SK-N-SH (cell line): ENCODE measurements around the gene PHACTR4. TPM values are rescaled to one million over a fixed set of nuclear protein-coding genes. Genes with fewer than 3 reads are reported as not detected.
"Not testable (repeated sequence)": the region's sequence is repeated elsewhere in the genome, so short reads cannot be mapped to it uniquely, and the experiment has no call there.

Experiments used
- CTCF ChIA-PET: fragments of 300-600, 350-600 bp; formaldehyde crosslinking; extraction: SDS; loops from one replicate; lab custom pipeline; 2021; lab: Yijun Ruan, JAX
- POLR2A ChIA-PET: fragments of 350-600 bp; sonication (Branson Sonifier 250); formaldehyde crosslinking; extraction: SDS; loops from one replicate; lab custom pipeline; 2020; ENCODE audit warnings: antibody characterized with exemption, inconsistent platforms; lab: Yijun Ruan, JAX
- DNase-seq: peaks from one replicate; pipeline ENCODE4 v3.0.0; 2012
- H2AFZ ChIP-seq: fragments of 200-600 bp; sonication (generic); 2 replicates; pipeline ENCODE4 v1.8.1; 2016; ENCODE audit warnings: antibody characterized with exemption, mild to moderate bottlenecking, low read depth
- H3F3A ChIP-seq: fragments of 200-600 bp; sonication (generic); replicated peaks from 2 replicates; pipeline ENCODE3; 2016; ENCODE audit warnings: antibody characterized with exemption, mild to moderate bottlenecking; ENCODE audit not compliant: insufficient read depth
- H3K27ac ChIP-seq, 2 experiments: fragments of 200-500 bp in 1 of 2; fragments of 200-600 bp in 1 of 2; sonication (Bioruptor generic) in 1 of 2; sonication (generic), shearing (Covaris generic) in 1 of 2; 2 replicates each; pipeline versions ENCODE4 v1.5.1 to v1.6.1; 2014 to 2016; ENCODE audit warnings: low read depth in 2 of 2, inconsistent platforms in 1 of 2, low read length in 1 of 2, mild to moderate bottlenecking in 1 of 2, mixed read lengths in 1 of 2
- H3K27me3 ChIP-seq: fragments of 200-600 bp; sonication (generic), shearing (Covaris generic); 2 replicates; pipeline ENCODE4 v1.6.1; 2016; ENCODE audit warnings: mixed run types; ENCODE audit not compliant: insufficient read depth
- H3K36me3 ChIP-seq, 2 experiments: fragments of 200-500 bp in 1 of 2; fragments of 200-600 bp in 1 of 2; sonication (Bioruptor generic) in 1 of 2; sonication (generic) in 1 of 2; replicated peaks in 1 of 2; 2 replicates each; pipeline versions ENCODE3 to v1.5.1; 2014 to 2016; ENCODE audit warnings: low read length in 1 of 2, mild to moderate bottlenecking in 1 of 2; ENCODE audit not compliant: insufficient read depth in 2 of 2, control insufficient read depth in 1 of 2
- H3K4me1 ChIP-seq, 2 experiments: fragments of 200-500 bp in 1 of 2; fragments of 200-600 bp in 1 of 2; sonication (Bioruptor generic) in 1 of 2; sonication (generic), shearing (Covaris generic) in 1 of 2; 2 replicates each; pipeline versions ENCODE4 v1.5.1 to v1.6.1; 2014 to 2016; ENCODE audit warnings: low read depth in 1 of 2, low read length in 1 of 2, mixed run types in 1 of 2; ENCODE audit not compliant: insufficient read depth in 2 of 2, control insufficient read depth in 1 of 2
- H3K4me2 ChIP-seq: fragments of 200-600 bp; sonication (generic), shearing (Covaris generic); 2 replicates; pipeline ENCODE4 v1.6.1; 2017; ENCODE audit warnings: mixed run types
- H3K4me3 ChIP-seq, 2 experiments: fragments of 200-500 bp in 1 of 2; fragments of 200-600 bp in 1 of 2; sonication (Bioruptor generic) in 1 of 2; sonication (generic), shearing (Covaris generic) in 1 of 2; 2 replicates each; pipeline versions ENCODE4 v1.5.1 to v1.8.1; 2014 to 2016; ENCODE audit warnings: low read depth in 2 of 2, inconsistent platforms in 1 of 2, low read length in 1 of 2, mild to moderate bottlenecking in 1 of 2, mixed read lengths in 1 of 2, moderate library complexity in 1 of 2
- H3K79me2 ChIP-seq: fragments of 200-600 bp; sonication (generic); 2 replicates; pipeline ENCODE4 v1.8.1; 2017; ENCODE audit warnings: mild to moderate bottlenecking; ENCODE audit not compliant: insufficient read depth
- H3K9ac ChIP-seq: fragments of 200-600 bp; sonication (generic); 2 replicates; pipeline ENCODE4 v1.6.1; 2017; ENCODE audit warnings: mixed run types
- H3K9me2 ChIP-seq: fragments of 200-600 bp; sonication (generic); 2 replicates; pipeline ENCODE4 v1.6.1; 2017; ENCODE audit warnings: mixed run types
- H3K9me3 ChIP-seq: fragments of 200-600 bp; sonication (generic); 2 replicates; pipeline ENCODE4 v1.6.1; 2017; ENCODE audit warnings: mixed run types, mild to moderate bottlenecking, moderate library complexity
- H4K20me1 ChIP-seq: fragments of 200-600 bp; sonication (generic); 2 replicates; pipeline ENCODE4 v1.6.1; 2017; ENCODE audit warnings: mild to moderate bottlenecking, mixed run types; ENCODE audit not compliant: insufficient read depth
- CHD2 ChIP-seq: fragments of 150-350 bp; IDR thresholded peaks from 2 replicates; pipeline ENCODE4 v1.6.1; 2018; ENCODE audit warnings: low read length; ENCODE audit not compliant: partially characterized antibody
- CTCF ChIP-seq: fragments of 200-600 bp; sonication (generic); IDR thresholded peaks from 2 replicates; pipeline ENCODE4 v1.6.1; 2017; ENCODE audit warnings: antibody characterized with exemption, mild to moderate bottlenecking, moderate library complexity
- EZH2phosphoT487 ChIP-seq: fragments of 200-600 bp; sonication (generic); IDR thresholded peaks from 2 replicates; pipeline ENCODE4 v1.6.1; 2017; ENCODE audit warnings: low read depth, mixed run types, mild to moderate bottlenecking, antibody characterized with exemption, moderate library complexity, borderline replicate concordance
- MAX ChIP-seq: IDR thresholded peaks from 2 replicates; pipeline ENCODE4 v1.4.0; 2012; ENCODE audit warnings: low read depth
- MEF2A ChIP-seq: IDR thresholded peaks from 2 replicates; pipeline ENCODE4 v1.4.0; 2012; ENCODE audit warnings: low read depth, borderline replicate concordance
- NFIC ChIP-seq: IDR thresholded peaks from 2 replicates; pipeline ENCODE4 v1.4.0; 2012; ENCODE audit warnings: borderline replicate concordance
- NRF1 ChIP-seq: IDR thresholded peaks from 2 replicates; pipeline ENCODE4 v1.6.1; 2012; ENCODE audit warnings: low read depth, mild to moderate bottlenecking, low read length
- RCOR1 ChIP-seq: fragments of 150-350 bp; IDR thresholded peaks from 2 replicates; pipeline ENCODE4 v1.6.1; 2017; ENCODE audit warnings: antibody characterized with exemption, low read length
- RXRA ChIP-seq: IDR thresholded peaks from 2 replicates; pipeline ENCODE4 v1.4.0; 2012; ENCODE audit warnings: low read depth, mild to moderate bottlenecking, borderline replicate concordance
- SIN3A ChIP-seq: IDR thresholded peaks from 2 replicates; pipeline ENCODE4 v1.6.1; 2012; ENCODE audit warnings: low read depth, mild to moderate bottlenecking, low read length, moderate library complexity, borderline replicate concordance
- TAF1 ChIP-seq: IDR thresholded peaks from 2 replicates; pipeline ENCODE4 v1.6.1; 2012; ENCODE audit warnings: low read depth, mild to moderate bottlenecking, low read length, moderate library complexity, borderline replicate concordance
- TCF12 ChIP-seq: IDR thresholded peaks from 2 replicates; pipeline ENCODE4 v1.4.0; 2012
- USF1 ChIP-seq: IDR thresholded peaks from 2 replicates; pipeline ENCODE4 v1.4.0; 2012; ENCODE audit warnings: low read depth, borderline replicate concordance
- USF2 ChIP-seq: fragments of 150-350 bp; IDR thresholded peaks from 2 replicates; pipeline ENCODE4 v1.6.1; 2017; ENCODE audit warnings: antibody characterized with exemption, low read length, low read depth, borderline replicate concordance
- YY1 ChIP-seq: IDR thresholded peaks from 2 replicates; pipeline ENCODE4 v1.4.0; 2012; ENCODE audit warnings: low read depth, mild to moderate bottlenecking
- ZBTB33 ChIP-seq: IDR thresholded peaks from 2 replicates; pipeline ENCODE4 v1.4.0; 2012; ENCODE audit warnings: low read depth, borderline replicate concordance
- WGBS: methylation state at CpG from one replicate; pipeline ENCODE4 v1.1.6; 2017; ENCODE audit warnings: low lambda C conversion rate; 5-methylcytosine and 5-hydroxymethylcytosine counted together
- polyA plus RNA-seq, 3 experiments: library from polyadenylated mRNA; depleted of rRNA; stranded (reverse); fragments of >200 nt; gene quantifications; 2 replicates each; pipeline ENCODE4 v1.2.3, GENCODE V29; 2012

The PHACTR4 gene
- polyA plus RNA-seq, 1 of the 3 experiments (the other 2 are of a cell fraction) = 9.8 TPM

GRCh38 chr1:28521502-28522164 is 152.1 kb downstream of the PHACTR4 start:
- POLR2A ChIA-PET = interaction anchor here (0.7 to 1.5 kb wide), 2 partner anchors 58 to 60 kb away, joined by 3 to 6 read pairs; no protein-coding TSS in a partner anchor
- H3K27ac ChIP-seq = no peak overlapping the region

GRCh38 chr1:28522537-28522936 is 153.0 kb downstream of the PHACTR4 start:
- CTCF ChIA-PET = interaction anchor here (1.3 to 2.9 kb wide), 2 partner anchors 59 to 81 kb away, joined by 4 to 14 read pairs; no protein-coding TSS in a partner anchor
- WGBS = over 99% methylated on average over 9 of the region's 9 CpGs
- H3K4me2 ChIP-seq, H3F3A ChIP-seq, H3K9me3 ChIP-seq, H3K36me3 ChIP-seq, H2AFZ ChIP-seq, H3K27ac ChIP-seq, H4K20me1 ChIP-seq, H3K9me2 ChIP-seq, DNase-seq, H3K4me3 ChIP-seq, H3K9ac ChIP-seq, H3K27me3 ChIP-seq, H3K4me1 ChIP-seq: not testable (repeated sequence)
- POLR2A ChIA-PET = interaction anchor here (1.5 kb wide), 1 partner anchor 59 kb away, joined by 6 read pairs; no protein-coding TSS in a partner anchor
- H3K79me2 ChIP-seq = peaks cover 91% of the 10 kb centered on the region

More at GRCh38 chr1:28521502-28522164, 152.1 kb downstream of the PHACTR4 start:
- WGBS = 95% methylated on average over 6 of the region's 6 CpGs
- H3K9me2 ChIP-seq = no peaks in the 10 kb centered on the region
- TF ChIP-seq MAX (no peak), MEF2A (no peak), RXRA (no peak), CTCF (no peak), YY1 (no peak), ZBTB33 (no peak), USF2 (no peak), RCOR1 (no peak), SIN3A (no peak), NFIC (no peak), TCF12 (no peak), TAF1 (no peak), NRF1 (no peak), EZH2phosphoT487 (no peak), USF1 (no peak), CHD2 (no peak)
- H3K36me3 ChIP-seq = peaks cover 2 to 3% of the 10 kb centered on the region in 2 experiments
- CTCF ChIA-PET = interaction anchor here (2.9 kb wide), 1 partner anchor 82 kb away, joined by 14 read pairs; no protein-coding TSS in a partner anchor
- H3K9me3 ChIP-seq = no peaks in the 10 kb centered on the region
- H3K4me1 ChIP-seq = peaks cover 4 to 12% of the 10 kb centered on the region in 2 experiments; a peak in 2 of 4 replicates
- H3K4me3 ChIP-seq = no peak overlapping the region
- no peak overlapping the region for H3K4me2 ChIP-seq
- no peaks in the 10 kb centered on the region for H3K27me3 ChIP-seq
- H2AFZ ChIP-seq = no peak overlapping the region
- H3K79me2 ChIP-seq = peaks cover 82% of the 10 kb centered on the region
- no peak for DNase-seq
- peaks cover 18% of the 10 kb centered on the region for H3F3A ChIP-seq
- H3K9ac ChIP-seq = no peak overlapping the region
- peaks cover 13% of the 10 kb centered on the region for H4K20me1 ChIP-seq
